Brain microvascular endothelial cell (primary cell): ENCODE measurements around the gene CLPTM1.

ENCODE experiments used
- DNase-seq: peaks from one replicate; pipeline ENCODE4 v3.0.0-alpha.2; 2020
- H3K27ac ChIP-seq: fragments of 250-450 bp; sonication (Bioruptor Pico); 2 replicates; pipeline ENCODE4 v1.5.1; 2020; ENCODE audit warnings: mild to moderate bottlenecking, moderate library complexity
- H3K27me3 ChIP-seq: fragments of 250-450 bp; sonication (Bioruptor Pico); replicated peaks from 2 replicates; pipeline ENCODE4 v1.5.1; 2020; ENCODE audit warnings: mild to moderate bottlenecking
- H3K36me3 ChIP-seq: fragments of 250-450 bp; sonication (Bioruptor Pico); replicated peaks from 2 replicates; pipeline ENCODE4 v1.5.1; 2020; ENCODE audit warnings: mild to moderate bottlenecking
- H3K4me3 ChIP-seq: 2 replicates; pipeline ENCODE4 v1.5.1; 2011; ENCODE audit warnings: low read depth, mild to moderate bottlenecking, control low read depth, low read length, moderate library complexity
- in situ Hi-C: cut with HindIII; loops from 2 replicates; pipeline ENCODE4 v1.10.0; 2017; ENCODE audit warnings: low sequenced_read_pairs, low pct_ligation_motif_present
- TF ChIP-seq, protein P1 (sequence below): IDR thresholded peaks from 2 replicates; pipeline ENCODE4 v1.5.1; 2011; ENCODE audit warnings: low read depth, mild to moderate bottlenecking, moderate library complexity, low read length, control low read depth, inconsistent platforms; ENCODE audit errors: missing control alignments

Gene CLPTM1

DNA sequence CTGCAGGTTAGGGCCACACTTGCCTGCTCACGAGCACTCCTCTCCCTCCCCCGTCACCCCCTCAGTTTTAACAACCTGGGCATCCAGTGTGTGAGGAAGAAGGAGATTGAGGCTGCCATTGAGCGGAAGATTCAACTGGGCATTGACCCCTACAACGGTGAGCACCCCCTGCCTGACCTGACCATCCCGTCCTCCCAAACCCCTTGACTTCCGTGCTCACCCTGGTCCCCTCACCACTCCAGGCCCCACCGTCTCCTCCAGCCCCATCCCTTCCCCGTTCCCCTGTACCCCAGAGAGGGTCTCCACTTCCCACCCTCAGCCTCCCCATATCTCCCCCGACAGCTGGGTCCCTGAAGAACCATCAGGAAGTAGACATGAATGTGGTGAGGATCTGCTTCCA is 70.1 kb downstream of the CLPTM1 start:
- no peaks in the 10 kb centered on the region for H3K27me3 ChIP-seq
- peaks cover 17% of the 10 kb centered on the region for H3K36me3 ChIP-seq
- no peak for DNase-seq
- in situ Hi-C loops = no loop called here
- H3K27ac ChIP-seq = no peak overlapping the region
- no peak overlapping the region for H3K4me3 ChIP-seq
- TF ChIP-seq, protein P1, sequence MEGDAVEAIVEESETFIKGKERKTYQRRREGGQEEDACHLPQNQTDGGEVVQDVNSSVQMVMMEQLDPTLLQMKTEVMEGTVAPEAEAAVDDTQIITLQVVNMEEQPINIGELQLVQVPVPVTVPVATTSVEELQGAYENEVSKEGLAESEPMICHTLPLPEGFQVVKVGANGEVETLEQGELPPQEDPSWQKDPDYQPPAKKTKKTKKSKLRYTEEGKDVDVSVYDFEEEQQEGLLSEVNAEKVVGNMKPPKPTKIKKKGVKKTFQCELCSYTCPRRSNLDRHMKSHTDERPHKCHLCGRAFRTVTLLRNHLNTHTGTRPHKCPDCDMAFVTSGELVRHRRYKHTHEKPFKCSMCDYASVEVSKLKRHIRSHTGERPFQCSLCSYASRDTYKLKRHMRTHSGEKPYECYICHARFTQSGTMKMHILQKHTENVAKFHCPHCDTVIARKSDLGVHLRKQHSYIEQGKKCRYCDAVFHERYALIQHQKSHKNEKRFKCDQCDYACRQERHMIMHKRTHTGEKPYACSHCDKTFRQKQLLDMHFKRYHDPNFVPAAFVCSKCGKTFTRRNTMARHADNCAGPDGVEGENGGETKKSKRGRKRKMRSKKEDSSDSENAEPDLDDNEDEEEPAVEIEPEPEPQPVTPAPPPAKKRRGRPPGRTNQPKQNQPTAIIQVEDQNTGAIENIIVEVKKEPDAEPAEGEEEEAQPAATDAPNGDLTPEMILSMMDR = no peak

DNA sequence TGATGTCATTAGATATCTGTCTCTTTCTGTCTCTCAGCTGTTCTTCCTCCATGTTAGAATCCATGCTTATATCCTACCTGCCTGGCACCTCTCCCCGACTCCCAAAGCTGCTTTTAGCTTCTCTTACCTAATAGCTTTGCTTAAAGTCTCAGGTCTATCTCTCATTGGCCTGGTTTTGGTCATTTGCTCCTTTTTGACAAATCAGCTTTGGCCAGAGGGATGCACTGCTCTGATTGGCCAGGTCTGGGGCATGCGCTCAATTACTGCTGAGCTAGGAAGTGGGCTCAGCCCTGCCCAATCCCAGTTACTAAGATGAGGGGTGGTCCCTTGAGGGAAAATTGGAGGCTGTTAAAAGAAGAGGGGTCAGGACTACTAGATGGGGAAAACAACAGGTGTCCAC is 72.2 kb downstream of the CLPTM1 start:
- in situ Hi-C loops = no loop called here
- H3K36me3 ChIP-seq = peaks cover 24% of the 10 kb centered on the region

DNA sequence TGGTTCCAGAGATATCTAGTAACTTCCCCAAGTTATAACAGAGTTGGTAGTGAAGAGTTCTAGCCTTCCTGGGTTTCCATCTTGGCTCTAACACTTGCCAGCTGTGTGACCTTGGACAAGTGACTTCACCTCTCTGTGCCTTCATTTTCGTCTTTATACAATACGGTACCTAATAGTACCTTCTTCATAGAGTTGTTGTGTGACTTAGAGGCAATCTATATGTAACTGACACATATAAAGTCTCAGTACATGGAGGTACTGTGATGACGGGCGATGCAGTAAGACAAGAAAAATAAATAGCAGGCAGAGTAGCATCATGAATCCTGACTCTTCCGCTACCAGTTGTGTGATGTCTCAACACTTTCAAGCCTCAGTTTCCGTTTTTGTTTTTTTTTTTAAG is 75.6 kb downstream of the CLPTM1 start:
- no peak for DNase-seq
- TF ChIP-seq, protein P1 = no peak
- Histone ChIP-seq H3K27ac (no peak overlapping the region), H3K36me3 (peaks cover 46% of the 10 kb centered on the region), H3K4me3 (no peak overlapping the region), H3K27me3 (no peaks in the 10 kb centered on the region)
- in situ Hi-C loops = no loop called here

More for the DNA sequence above, 72.2 kb downstream of the CLPTM1 start:
- Histone ChIP-seq H3K4me3 (no peak overlapping the region), H3K27me3 (no peaks in the 10 kb centered on the region), H3K27ac (no peak overlapping the region)
- TF ChIP-seq, protein P1 = no peak
- no peak for DNase-seq

DNA sequence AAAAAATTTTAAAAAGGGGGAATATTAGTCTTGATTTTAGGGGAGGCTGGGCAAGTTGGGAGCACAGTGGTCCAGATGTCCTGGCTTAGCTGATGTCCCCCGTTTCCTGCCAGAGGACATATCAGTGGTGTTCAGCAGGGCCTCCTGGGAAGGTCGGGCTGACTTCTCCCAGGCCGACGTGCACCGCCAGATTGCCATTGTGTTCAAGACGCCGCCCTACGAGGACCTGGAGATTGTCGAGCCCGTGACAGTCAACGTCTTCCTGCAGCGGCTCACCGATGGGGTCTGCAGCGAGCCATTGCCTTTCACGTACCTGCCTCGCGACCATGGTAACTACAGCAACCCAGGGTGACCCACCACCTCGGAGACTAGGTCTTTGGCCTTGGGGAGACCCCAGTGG is 77.2 kb downstream of the CLPTM1 start:
- Histone ChIP-seq H3K27me3 (no peaks in the 10 kb centered on the region), H3K4me3 (no peak overlapping the region), H3K36me3 (peaks cover 51% of the 10 kb centered on the region), H3K27ac (no peak overlapping the region)
- TF ChIP-seq, protein P1 = no peak
- in situ Hi-C loops = no loop called here
- DNase-seq = no peak

DNA sequence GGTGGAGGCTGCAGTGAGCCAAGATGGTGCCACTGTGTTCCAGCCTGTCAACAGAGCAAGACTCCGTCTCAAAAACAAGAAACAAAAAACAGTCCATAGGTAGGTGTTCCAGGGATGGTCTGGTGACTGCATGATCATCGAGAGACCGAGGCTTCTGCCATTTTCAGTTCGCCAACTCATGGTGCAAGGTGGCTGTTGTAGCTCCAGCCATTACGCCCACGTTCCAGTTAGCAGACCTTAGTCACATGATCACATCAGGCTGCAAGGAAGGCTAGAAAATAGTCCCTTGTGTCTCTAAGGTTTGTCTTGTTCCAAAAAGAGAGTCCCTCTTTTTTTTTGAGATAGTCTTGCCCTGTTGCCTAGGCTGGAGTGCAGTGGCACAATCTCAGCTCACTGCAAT is 80.6 kb downstream of the CLPTM1 start:
- H3K4me3 ChIP-seq = no peak overlapping the region
- DNase-seq = no peak
- H3K27ac ChIP-seq = no peak overlapping the region
- H3K36me3 ChIP-seq = peaks cover 43% of the 10 kb centered on the region
- TF ChIP-seq, protein P1 = no peak
- no peaks in the 10 kb centered on the region for H3K27me3 ChIP-seq
- in situ Hi-C loops = no loop called here

DNA sequence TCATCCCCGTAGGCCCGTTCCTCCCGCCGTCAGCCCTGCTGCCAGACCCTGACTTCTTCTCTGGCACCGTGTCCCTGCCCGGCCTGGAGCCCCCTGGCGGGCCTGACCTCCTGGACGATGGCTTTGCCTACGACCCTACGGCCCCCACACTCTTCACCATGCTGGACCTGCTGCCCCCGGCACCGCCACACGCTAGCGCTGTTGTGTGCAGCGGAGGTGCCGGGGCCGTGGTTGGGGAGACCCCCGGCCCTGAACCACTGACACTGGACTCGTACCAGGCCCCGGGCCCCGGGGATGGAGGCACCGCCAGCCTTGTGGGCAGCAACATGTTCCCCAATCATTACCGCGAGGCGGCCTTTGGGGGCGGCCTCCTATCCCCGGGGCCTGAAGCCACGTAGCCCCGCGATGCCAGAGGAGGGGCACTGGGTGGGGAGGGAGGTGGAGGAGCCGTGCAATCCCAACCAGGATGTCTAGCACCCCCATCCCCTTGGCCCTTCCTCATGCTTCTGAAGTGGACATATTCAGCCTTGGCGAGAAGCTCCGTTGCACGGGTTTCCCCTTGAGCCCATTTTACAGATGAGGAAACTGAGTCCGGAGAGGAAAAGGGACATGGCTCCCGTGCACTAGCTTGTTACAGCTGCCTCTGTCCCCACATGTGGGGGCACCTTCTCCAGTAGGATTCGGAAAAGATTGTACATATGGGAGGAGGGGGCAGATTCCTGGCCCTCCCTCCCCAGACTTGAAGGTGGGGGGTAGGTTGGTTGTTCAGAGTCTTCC is 82.4 kb downstream of the CLPTM1 start:
- Histone ChIP-seq H3K27me3 (no peaks in the 10 kb centered on the region), H3K27ac (no peak overlapping the region), H3K36me3 (peaks cover 46% of the 10 kb centered on the region), H3K4me3 (no peak overlapping the region)
- no peak for DNase-seq
- TF ChIP-seq, protein P1 = no peak
- in situ Hi-C loops = no loop called here
